Pancreas (tissue), 10 donors: ENCODE measurements around the gene NR6A1. TPM values are rescaled to one million over a fixed set of nuclear protein-coding genes. Genes with fewer than 3 reads are reported as not detected.

Experiments
- ATAC-seq, 4 donors: fragments of 200-7000 bp; cut with Tn5 transposase; one replicate each; pipeline versions ENCODE4 v1.8.0 to v1.9.1; 2020; ENCODE audit warnings: mild to moderate bottlenecking in 4 of 4, moderate library complexity in 4 of 4
- DNase-seq, 6 donors: peaks; one replicate each; pipeline ENCODE4 v3.0.0-alpha.2; 2020
- FAIRE-seq: peaks from 2 replicates; lab custom pipeline; 2012; peaks lifted over from hg19 to GRCh38; lab: Jason Lieb, UNC
- H3K27ac ChIP-seq, 4 donors: fragments of 200-600 bp; sonication (generic); 1 replicate in 3 of 4; 2 replicates in 1 of 4; pipeline versions ENCODE4 v1.5.0 to v1.8.0; 2020
- H3K27me3 ChIP-seq, 4 donors: fragments of 200-600 bp; one replicate each; pipeline ENCODE4 v1.8.0; 2021
- H3K36me3 ChIP-seq, 3 donors: fragments of 200-600 bp; sonication (generic) in 1 of 3; one replicate each; pipeline versions ENCODE4 v1.5.0 to v1.8.0; 2020 to 2021
- H3K4me1 ChIP-seq, 3 donors: fragments of 200-600 bp; one replicate each; pipeline ENCODE4 v1.8.0; 2021
- H3K4me3 ChIP-seq, 4 donors: fragments of 200-600 bp; sonication (generic) in 2 of 4; one replicate each; pipeline versions ENCODE4 v1.5.0 to v1.8.0; 2020 to 2021
- H3K9me3 ChIP-seq, 4 donors: fragments of 200-600 bp; one replicate each; pipeline ENCODE4 v1.8.0; 2021
- WGBS, 2 donors: extraction: QIAGEN DNeasy Blood & Tissue Kit; methylation state at CpG; one replicate each; pipeline ENCODE4 v1.1.7; 2013; 5-methylcytosine and 5-hydroxymethylcytosine counted together
- intact Hi-C, 3 donors: fragments of 100-400 bp; cut with DNase I; formaldehyde crosslinking; loops; one replicate each; pipeline versions ENCODE4 v1.11.1 to v1.14.2; 2022
- polyA plus RNA-seq, 2 donors: library from polyadenylated mRNA; stranded (reverse); fragments of 200-250 nt; gene quantifications; one replicate each; pipeline ENCODE4 v1.2.3, GENCODE V29; 2013
- total RNA-seq, 6 donors: library from RNA; stranded (reverse); fragmentation: NEBNext Ultra II Directional in 4 of 6; extraction: Animal tissue kit (Norgen Biotek cat#: 25700) in 4 of 6; gene quantifications; one replicate each; pipeline versions ENCODE4 v1.2.1 to v1.2.4, GENCODE V29; 2021 to 2023
- TF ChIP-seq, protein P1 (sequence below), 4 donors: fragments of 200-600 bp; sonication (generic) in 3 of 4; IDR thresholded peaks; one replicate each; pipeline versions ENCODE4 v1.5.0 to v1.8.0; 2021; ENCODE audit warnings: antibody characterized with exemption in 4 of 4
- donor health status: healthy with polysubstance abuse.
- donor health status: DM: no; HTN: no; CAD: no; lungs with moderate emphysema.
- donor health status: DM: no; HTN: no; CAD: no.
- donor health status: control.
- donor health status: control.
- donor health status: Bipolar disorder and iron deficiency.
- donor health status: DM: yes; HTN: yes; CAD: no.
- donor health status: DM: no; HTN: no; CAD: no.
- donor health status: DM: no; HTN: no; CAD: no.
- donor health status: DM: yes; HTN: yes; CAD: no.

The NR6A1 gene
- total and polyA plus RNA-seq, 8 donors, result 2.1 to 3.9 (median 2.6) TPM

DNA sequence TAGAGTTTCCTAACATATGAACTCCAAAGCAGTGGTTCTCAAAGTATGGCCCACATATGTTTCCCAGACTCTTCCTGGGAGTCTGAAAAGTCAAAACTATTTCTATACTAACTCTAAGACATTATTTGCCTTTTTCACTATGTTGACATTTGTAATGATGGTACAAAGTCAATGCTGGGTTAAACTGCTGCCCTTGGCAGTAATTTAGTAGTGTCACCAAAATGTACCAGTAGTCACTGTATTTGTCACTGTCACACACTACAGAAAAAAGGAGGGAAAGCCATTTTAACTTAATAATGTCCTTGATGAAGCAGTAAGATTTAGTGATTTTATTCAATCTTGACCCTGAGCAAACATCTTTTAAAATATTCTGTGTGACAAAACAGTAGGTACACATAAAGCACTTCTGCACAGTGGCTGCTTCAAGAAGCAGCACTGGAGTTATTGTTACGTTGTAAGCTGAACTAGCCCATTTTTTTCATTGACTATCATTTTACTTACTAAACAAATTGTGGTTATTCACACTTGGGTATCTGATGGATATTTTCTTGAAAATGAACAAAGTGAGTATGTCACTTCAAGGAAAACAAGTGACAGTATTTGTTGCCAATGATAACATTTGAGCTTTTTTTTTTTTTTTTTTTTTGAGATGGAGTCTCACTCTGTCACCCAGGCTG is 90.3 kb downstream of the NR6A1 start:
- TF ChIP-seq, protein P1, sequence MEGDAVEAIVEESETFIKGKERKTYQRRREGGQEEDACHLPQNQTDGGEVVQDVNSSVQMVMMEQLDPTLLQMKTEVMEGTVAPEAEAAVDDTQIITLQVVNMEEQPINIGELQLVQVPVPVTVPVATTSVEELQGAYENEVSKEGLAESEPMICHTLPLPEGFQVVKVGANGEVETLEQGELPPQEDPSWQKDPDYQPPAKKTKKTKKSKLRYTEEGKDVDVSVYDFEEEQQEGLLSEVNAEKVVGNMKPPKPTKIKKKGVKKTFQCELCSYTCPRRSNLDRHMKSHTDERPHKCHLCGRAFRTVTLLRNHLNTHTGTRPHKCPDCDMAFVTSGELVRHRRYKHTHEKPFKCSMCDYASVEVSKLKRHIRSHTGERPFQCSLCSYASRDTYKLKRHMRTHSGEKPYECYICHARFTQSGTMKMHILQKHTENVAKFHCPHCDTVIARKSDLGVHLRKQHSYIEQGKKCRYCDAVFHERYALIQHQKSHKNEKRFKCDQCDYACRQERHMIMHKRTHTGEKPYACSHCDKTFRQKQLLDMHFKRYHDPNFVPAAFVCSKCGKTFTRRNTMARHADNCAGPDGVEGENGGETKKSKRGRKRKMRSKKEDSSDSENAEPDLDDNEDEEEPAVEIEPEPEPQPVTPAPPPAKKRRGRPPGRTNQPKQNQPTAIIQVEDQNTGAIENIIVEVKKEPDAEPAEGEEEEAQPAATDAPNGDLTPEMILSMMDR (IDR thresholded peaks at IDR 0.05), result no peak
- DNase-seq (no peak), FAIRE-seq (no peak)

DNA sequence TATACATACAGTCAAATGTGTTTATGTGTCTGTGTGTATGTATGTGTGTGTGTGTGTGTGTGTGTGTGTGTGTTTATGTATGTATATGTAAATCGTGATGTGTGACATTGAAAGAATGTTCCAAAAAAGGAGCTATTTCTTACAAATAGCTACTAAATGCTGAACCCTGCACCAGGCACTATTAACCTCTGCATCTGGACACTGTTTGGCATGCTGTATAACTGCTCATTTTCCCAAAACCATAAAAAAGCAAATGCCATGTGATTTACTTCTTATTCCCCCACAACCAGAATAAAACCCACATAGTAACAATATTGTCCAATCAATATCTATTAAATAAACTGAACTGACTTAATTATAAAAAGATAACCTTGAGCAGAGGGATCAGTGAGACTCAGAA is 91.1 kb downstream of the NR6A1 start:
- ATAC-seq, result no peak
- no peak for FAIRE-seq

More for the DNA sequence above, 90.3 kb downstream of the NR6A1 start:
- Histone ChIP-seq H3K27ac (no peak overlapping the region), H3K27me3 (no peaks in the 10 kb centered on the region), H3K4me3 (no peak overlapping the region), H3K9me3 (no peaks in the 10 kb centered on the region), H3K4me1 (peaks cover 0 to 9% (median 8%) of the 10 kb centered on the region in 3 donors), H3K36me3 (no peaks in the 10 kb centered on the region)
- no peak for ATAC-seq
- intact Hi-C loops, result no loop called here
- 91 to 98% methylated on average over 1 of the region's 1 CpG for WGBS, 2 donors

DNA sequence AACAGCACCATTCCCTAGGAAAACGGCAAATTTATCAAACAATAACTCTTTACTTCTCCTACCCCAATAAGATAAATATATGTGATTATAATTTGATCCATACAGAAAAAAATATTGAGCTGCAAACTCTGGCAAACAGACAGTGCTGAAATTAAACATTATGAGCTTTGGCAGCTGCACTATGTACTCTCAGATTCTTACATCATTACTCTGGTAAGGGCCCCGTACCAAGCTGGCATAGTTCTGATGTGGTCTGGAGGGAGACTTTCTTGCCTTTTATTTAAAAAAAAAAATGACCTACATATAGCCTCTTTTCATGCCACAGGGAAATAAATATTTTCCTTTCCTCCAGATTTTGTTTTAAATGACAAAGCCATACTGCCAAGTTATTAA is 95.0 kb downstream of the NR6A1 start:
- Histone ChIP-seq H3K27ac (peak overlapping the region in 2 of 4 donors; percentile 11 to 35), H3K4me1 (peaks cover 4 to 15% (median 12%) of the 10 kb centered on the region in 3 donors), H3K9me3 (no peaks in the 10 kb centered on the region), H3K4me3 (no peak overlapping the region), H3K27me3 (no peaks in the 10 kb centered on the region), H3K36me3 (no peaks in the 10 kb centered on the region)
- FAIRE-seq, result no peak
- peak; percentile 89 to 92 (median 90) for ATAC-seq
- 9 to 11% methylated on average over 2 of the region's 2 CpGs for WGBS, 2 donors
- intact Hi-C loops, result no loop called here
- peak in 2 of 6 donors; percentile 16 to 29 for DNase-seq
- TF ChIP-seq, protein P1 (IDR thresholded peaks at IDR 0.05), result no peak

More for the DNA sequence above, 91.1 kb downstream of the NR6A1 start:
- H3K4me3 ChIP-seq, result no peak overlapping the region
- H3K27me3 ChIP-seq, result no peaks in the 10 kb centered on the region
- H3K36me3 ChIP-seq, result no peaks in the 10 kb centered on the region
- H3K9me3 ChIP-seq, result no peaks in the 10 kb centered on the region
- intact Hi-C loops, result no loop called here
- TF ChIP-seq, protein P1 (IDR thresholded peaks at IDR 0.05), result no peak
- WGBS, 2 donors, result 86 to 89% methylated on average over 1 of the region's 1 CpG
- peaks cover 4 to 15% (median 12%) of the 10 kb centered on the region in 3 donors for H3K4me1 ChIP-seq
- no peak for DNase-seq
- H3K27ac ChIP-seq, result no peak overlapping the region

DNA sequence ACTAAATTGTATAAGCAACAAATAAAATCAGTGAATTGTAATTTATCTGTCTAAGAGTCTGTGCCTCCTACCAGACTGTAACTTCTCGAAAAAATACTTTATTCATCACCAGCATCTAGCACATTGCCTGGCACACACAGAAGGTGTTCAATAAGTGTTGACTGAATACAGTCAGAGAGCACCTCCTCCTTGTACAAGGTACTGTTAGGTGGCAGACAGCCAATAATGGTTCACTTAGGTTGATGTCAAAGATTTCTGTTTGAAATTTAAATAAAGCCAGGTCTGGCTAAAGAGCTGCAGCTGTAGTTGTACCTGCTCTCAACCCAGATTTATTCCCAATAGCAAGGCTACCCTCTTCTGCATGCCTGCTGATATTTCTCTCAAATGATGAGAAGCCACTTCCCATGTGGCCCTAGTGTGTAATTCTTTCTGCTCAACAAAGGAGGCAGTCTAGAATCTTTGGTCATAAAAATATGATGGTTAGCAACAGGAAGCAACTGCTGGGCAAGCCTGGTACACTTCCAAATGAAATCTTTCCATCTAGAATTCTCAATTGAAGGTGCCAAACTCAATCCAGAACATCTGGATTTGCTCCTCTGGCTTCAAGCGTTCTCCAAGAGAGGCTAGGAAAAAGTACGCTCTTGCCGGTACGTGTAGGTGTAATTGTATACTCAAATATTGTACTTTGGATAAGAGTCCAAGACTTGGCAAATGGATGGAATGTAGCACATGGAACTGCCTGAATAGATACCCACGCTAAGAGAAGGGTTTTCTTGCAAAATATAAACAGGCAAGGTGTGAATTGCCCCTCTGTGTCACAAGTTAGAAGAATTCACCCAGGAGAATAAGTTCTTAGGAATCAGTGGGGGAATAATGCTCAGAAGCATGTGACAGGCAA is 95.6 kb downstream of the NR6A1 start:
- H3K4me1 ChIP-seq, result peaks cover 4 to 15% (median 12%) of the 10 kb centered on the region in 3 donors
- FAIRE-seq (no peak), ATAC-seq (peak; percentile 59 to 79 (median 70)), DNase-seq (no peak)
- WGBS, 2 donors, result 26 to 34% methylated on average over 6 of the region's 6 CpGs
- H3K36me3 ChIP-seq, result no peaks in the 10 kb centered on the region
- no peak overlapping the region for H3K4me3 ChIP-seq
- H3K9me3 ChIP-seq, result no peaks in the 10 kb centered on the region
- intact Hi-C loops, result no loop called here
- peak overlapping the region in 2 of 4 donors; percentile 11 to 35 for H3K27ac ChIP-seq
- no peaks in the 10 kb centered on the region for H3K27me3 ChIP-seq
- TF ChIP-seq, protein P1 (IDR thresholded peaks at IDR 0.05), result no peak
